ENCODE data around the gene ASCL1. TPM values are rescaled to one million over a fixed set of nuclear protein-coding genes. Genes with fewer than 3 reads are reported as not detected.

ASCL1 gene
- total RNA-seq, 1 donor from 2014 or later, result not detected

- TF ChIP-seq CTCF (IDR thresholded peaks at IDR 0.05; ENCODE audit: insufficient read depth, low read length, severe bottlenecking), result peak; percentile 84
- H3K4me3 ChIP-seq (ENCODE audit: low read depth, low read length), result no peak overlapping the region
- peaks cover 9% of the 10 kb centered on the region for H3K27me3 ChIP-seq (ENCODE audit: control insufficient read depth, insufficient read depth, low read length)
- DNase-seq (ENCODE audit: low read depth), result peak; percentile 40
- no peak for FAIRE-seq
- H3K36me3 ChIP-seq (ENCODE audit: control insufficient read depth, insufficient read depth, low read length), result no peaks in the 10 kb centered on the region
Measured at GRCh38 chr12:102948941-102949352, 8.5 kb upstream of the ASCL1 start.

- Histone ChIP-seq H3K36me3 (ENCODE audit: control insufficient read depth, insufficient read depth, low read length) (no peaks in the 10 kb centered on the region), H3K27me3 (ENCODE audit: control insufficient read depth, insufficient read depth, low read length) (peaks cover 13% of the 10 kb centered on the region), H3K4me3 (ENCODE audit: low read depth, low read length) (no peak overlapping the region)
- FAIRE-seq, result no peak
- DNase-seq (ENCODE audit: low read depth), result no peak
- peak; percentile 2 for TF ChIP-seq CTCF (IDR thresholded peaks at IDR 0.05; ENCODE audit: insufficient read depth, low read length, severe bottlenecking)
Measured at GRCh38 chr12:102950107-102950949, 7.1 kb upstream of the ASCL1 start.

GRCh38 chr12:102950950-102951619, 6.4 kb upstream of the ASCL1 start:
- Histone ChIP-seq H3K27me3 (ENCODE audit: control insufficient read depth, insufficient read depth, low read length) (peaks cover 20% of the 10 kb centered on the region), H3K4me3 (ENCODE audit: low read depth, low read length) (no peak overlapping the region), H3K36me3 (ENCODE audit: control insufficient read depth, insufficient read depth, low read length) (no peaks in the 10 kb centered on the region)
- no peak for DNase-seq (ENCODE audit: low read depth)
- no peak for TF ChIP-seq CTCF (IDR thresholded peaks at IDR 0.05; ENCODE audit: insufficient read depth, low read length, severe bottlenecking)
- FAIRE-seq, result no peak

- no peak for FAIRE-seq
- Histone ChIP-seq H3K36me3 (ENCODE audit: control insufficient read depth, insufficient read depth, low read length) (no peaks in the 10 kb centered on the region), H3K4me3 (ENCODE audit: low read depth, low read length) (no peak overlapping the region), H3K27me3 (ENCODE audit: control insufficient read depth, insufficient read depth, low read length) (peaks cover 26% of the 10 kb centered on the region)
- no peak for DNase-seq (ENCODE audit: low read depth)
- no peak for TF ChIP-seq CTCF (IDR thresholded peaks at IDR 0.05; ENCODE audit: insufficient read depth, low read length, severe bottlenecking)
Measured at GRCh38 chr12:102951841-102952240, 5.6 kb upstream of the ASCL1 start.

- peaks cover 30% of the 10 kb centered on the region for H3K27me3 ChIP-seq (ENCODE audit: control insufficient read depth, insufficient read depth, low read length)
- no peaks in the 10 kb centered on the region for H3K36me3 ChIP-seq (ENCODE audit: control insufficient read depth, insufficient read depth, low read length)
- TF ChIP-seq CTCF (IDR thresholded peaks at IDR 0.05; ENCODE audit: insufficient read depth, low read length, severe bottlenecking), result no peak
- no peak overlapping the region for H3K4me3 ChIP-seq (ENCODE audit: low read depth, low read length)
- DNase-seq (ENCODE audit: low read depth) (no peak), FAIRE-seq (no peak)
Measured at GRCh38 chr12:102953221-102953620, 4.3 kb upstream of the ASCL1 start.
